HuH-7.5 (cell line): ENCODE results near the gene NAALADL1.

Experiments
- DNase-seq: peaks from one replicate; pipeline ENCODE4 v3.0.0; 2011; ENCODE audit warnings: low spot score

The NAALADL1 gene

GRCh38 chr11:65058419-65059054, at the start of gene NAALADL1:
TSS of gene NAALADL1 (minus strand) at chr11:65058553. CDS start at chr11:65058521, 32 bp downstream.
- no peak for DNase-seq

GRCh38 chr11:65107751-65108468, 49.6 kb upstream of the NAALADL1 start:
- no peak for DNase-seq

GRCh38 chr11:65107078-65107477, 48.7 kb upstream of the NAALADL1 start:
- no peak for DNase-seq

GRCh38 chr11:65104628-65105027, 46.3 kb upstream of the NAALADL1 start:
- no peak for DNase-seq

GRCh38 chr11:65103476-65103875, 45.1 kb upstream of the NAALADL1 start:
- DNase-seq: no peak

- DNase-seq: no peak
These were observed 44.1 kb upstream of the NAALADL1 start for GRCh38 chr11:65102142-65103095.

- DNase-seq: no peak
These were observed 42.5 kb upstream of the NAALADL1 start for GRCh38 chr11:65100674-65101350.

GRCh38 chr11:65096926-65097325, 38.6 kb upstream of the NAALADL1 start:
- no peak for DNase-seq

- peak; percentile 90 for DNase-seq
These were observed 37.8 kb upstream of the NAALADL1 start, which contains the start of gene VPS51 for GRCh38 chr11:65095974-65096806. TSS of gene VPS51 (plus strand) at chr11:65096214. CDS start at chr11:65096251, 37 bp downstream.

- no peak for DNase-seq
These were observed 37.1 kb upstream of the NAALADL1 start for GRCh38 chr11:65095427-65095826.

GRCh38 chr11:65090628-65091027, 32.3 kb upstream of the NAALADL1 start:
- no peak for DNase-seq

- no peak for DNase-seq
These were observed 31.3 kb upstream of the NAALADL1 start for GRCh38 chr11:65089621-65090020.

GRCh38 chr11:65087827-65088226, 29.5 kb upstream of the NAALADL1 start:
- no peak for DNase-seq

GRCh38 chr11:65087216-65087615, 28.9 kb upstream of the NAALADL1 start:
- DNase-seq: no peak

GRCh38 chr11:65086809-65087208, 28.5 kb upstream of the NAALADL1 start:
- DNase-seq: no peak

GRCh38 chr11:65085446-65085845, 27.1 kb upstream of the NAALADL1 start:
- DNase-seq: no peak

- DNase-seq: no peak
These were observed 26.4 kb upstream of the NAALADL1 start for GRCh38 chr11:65084598-65085375.

- peak; percentile 89 for DNase-seq
These were observed 25.7 kb upstream of the NAALADL1 start, which contains the start of the genes CDCA5 and ZFPL1 for GRCh38 chr11:65083834-65084597. TSS of gene CDCA5 (minus strand) at chr11:65084040. CDS start at chr11:65083978, 62 bp downstream. TSS of gene ZFPL1 (plus strand) at chr11:65084222. CDS start at chr11:65084699, 477 bp downstream.
